Activated T-helper 1 cell treated with anti-CD3 and anti-CD28 coated beads, Interleukin-12 subunit alpha, Interleukin-12 subunit beta, Interleukin-2, Interleukin-4 antibody, amounts not matched to agents 30 ng/mL and 10 ng/mL and 1 ng/mL, durations not matched to agents 14 hours and 24 hours and 36 hours (primary cell): ENCODE results near the gene TMC2. TPM values are rescaled to one million over a fixed set of nuclear protein-coding genes. Genes with fewer than 3 reads are reported as not detected.
A peak's percentile ranks its signal among the peaks of the same experiment; 100 is the strongest.
"Not testable (repeated sequence)": the region's sequence is repeated elsewhere in the genome, so short reads cannot be mapped to it uniquely, and the experiment has no call there.

Experiments
- DNase-seq: peaks from one replicate; pipeline ENCODE4 v3.0.0; 2021; ENCODE audit warnings: low spot score
- H3K27ac Mint-ChIP-seq: one replicate; pipeline ENCODE4 v1.8.0; 2021; ENCODE audit warnings: mild to moderate bottlenecking, mixed read lengths
- H3K27me3 Mint-ChIP-seq: one replicate; pipeline ENCODE4 v1.8.0; 2022; ENCODE audit warnings: mild to moderate bottlenecking, moderate library complexity, mixed read lengths; ENCODE audit not compliant: insufficient read depth
- H3K36me3 Mint-ChIP-seq: one replicate; pipeline ENCODE4 v1.8.0; 2021; ENCODE audit warnings: low read depth, mixed read lengths
- H3K4me1 Mint-ChIP-seq: one replicate; pipeline ENCODE4 v1.8.0; 2021; ENCODE audit warnings: low read depth, mixed read lengths
- H3K4me3 Mint-ChIP-seq: one replicate; pipeline ENCODE4 v1.8.0; 2021; ENCODE audit warnings: mild to moderate bottlenecking, moderate library complexity, mixed read lengths
- H3K9me3 Mint-ChIP-seq: one replicate; pipeline ENCODE4 v1.8.0; 2021; ENCODE audit warnings: mixed read lengths
- intact Hi-C: fragments of 100-400 bp; cut with micrococcal nuclease; formaldehyde crosslinking; loops from one replicate; pipeline ENCODE4 v1.15.1; 2024
- total RNA-seq: library from RNA; stranded (reverse); gene quantifications from 2 replicates; pipeline ENCODE4 v1.2.3, GENCODE V29; 2022

The TMC2 gene
- total RNA-seq, 1 donor from 2014 or later, result not detected

GRCh38 chr20:2519115-2519809 is 17.1 kb upstream of the TMC2 start:
- Mint-ChIP-seq H3K36me3 (no peaks in the 10 kb centered on the region), H3K27me3 (peaks cover 12% of the 10 kb centered on the region), H3K4me3 (no peak overlapping the region), H3K27ac (no peak overlapping the region), H3K4me1 (peaks cover 16% of the 10 kb centered on the region), H3K9me3 (no peaks in the 10 kb centered on the region)
- no peak for DNase-seq
- intact Hi-C loops, result no loop called here

GRCh38 chr20:2520617-2521016 is 15.8 kb upstream of the TMC2 start:
- Mint-ChIP-seq H3K9me3 (no peaks in the 10 kb centered on the region), H3K27ac (no peak overlapping the region), H3K27me3 (peaks cover 7% of the 10 kb centered on the region), H3K4me1 (peaks cover 25% of the 10 kb centered on the region), H3K4me3 (no peak overlapping the region), H3K36me3 (no peaks in the 10 kb centered on the region)
- intact Hi-C loops, result loop anchor here (1.0 to 10.0 kb wide), 3 partner anchors 11 to 1294 kb away; no protein-coding TSS in a partner anchor
- DNase-seq, result no peak

GRCh38 chr20:2521369-2522305 is 14.7 kb upstream of the TMC2 start:
- H3K27ac Mint-ChIP-seq, result no peak overlapping the region
- H3K27me3 Mint-ChIP-seq, result peaks cover 7% of the 10 kb centered on the region
- H3K4me1 Mint-ChIP-seq, result peaks cover 26% of the 10 kb centered on the region
- peak; percentile 20 for DNase-seq
- no peak overlapping the region for H3K4me3 Mint-ChIP-seq
- no peaks in the 10 kb centered on the region for H3K36me3 Mint-ChIP-seq
- H3K9me3 Mint-ChIP-seq, result no peaks in the 10 kb centered on the region
- intact Hi-C loops, result loop anchor here (1.0 to 10.0 kb wide), 3 partner anchors 12 to 1293 kb away; no protein-coding TSS in a partner anchor

GRCh38 chr20:2522826-2523429 is 13.4 kb upstream of the TMC2 start:
- intact Hi-C loops, result loop anchor here (5.0 to 10.0 kb wide), 2 partner anchors 229 to 1292 kb away; no protein-coding TSS in a partner anchor

GRCh38 chr20:2523919-2524708 is 12.3 kb upstream of the TMC2 start:
- Mint-ChIP-seq H3K9me3 (no peaks in the 10 kb centered on the region), H3K4me3 (peak overlapping the region; percentile 85), H3K4me1 (peaks cover 26% of the 10 kb centered on the region), H3K27ac (peak overlapping the region; percentile 87), H3K27me3 (peaks cover 7% of the 10 kb centered on the region), H3K36me3 (no peaks in the 10 kb centered on the region)
- intact Hi-C loops, result loop anchor here (1.0 to 10.0 kb wide), 5 partner anchors 53 to 1291 kb away; no protein-coding TSS in a partner anchor
- DNase-seq, result peak; percentile 87

More at GRCh38 chr20:2522826-2523429, 13.4 kb upstream of the TMC2 start:
- H3K27me3 Mint-ChIP-seq, H3K36me3 Mint-ChIP-seq, DNase-seq, H3K4me3 Mint-ChIP-seq, H3K27ac Mint-ChIP-seq, H3K9me3 Mint-ChIP-seq: not testable (repeated sequence)
- H3K4me1 Mint-ChIP-seq, result peaks cover 26% of the 10 kb centered on the region

GRCh38 chr20:2524709-2525506 is 11.5 kb upstream of the TMC2 start:
- intact Hi-C loops, result loop anchor here (1.0 to 10.0 kb wide), 5 partner anchors 54 to 1290 kb away; no protein-coding TSS in a partner anchor
- peaks cover 7% of the 10 kb centered on the region for H3K27me3 Mint-ChIP-seq
- peak overlapping the region; percentile 87 for H3K27ac Mint-ChIP-seq
- H3K4me3 Mint-ChIP-seq, result peak overlapping the region; percentile 85
- peak; percentile 28 for DNase-seq
- H3K4me1 Mint-ChIP-seq, result peaks cover 26% of the 10 kb centered on the region
- no peaks in the 10 kb centered on the region for H3K36me3 Mint-ChIP-seq
- H3K9me3 Mint-ChIP-seq, result no peaks in the 10 kb centered on the region

- not testable (repeated sequence) for H3K36me3 Mint-ChIP-seq, H3K27ac Mint-ChIP-seq, H3K9me3 Mint-ChIP-seq, H3K27me3 Mint-ChIP-seq, DNase-seq
- intact Hi-C loops, result loop anchor here (10.0 kb wide), 1 partner anchor 1289 kb away; no protein-coding TSS in a partner anchor
- H3K4me1 Mint-ChIP-seq, result peaks cover 20% of the 10 kb centered on the region
- H3K4me3 Mint-ChIP-seq, result peak overlapping the region; percentile 37
Measured at GRCh38 chr20:2526218-2526583, 10.2 kb upstream of the TMC2 start.

GRCh38 chr20:2527762-2528161 is 8.6 kb upstream of the TMC2 start:
- intact Hi-C loops, result loop anchor here (10.0 kb wide), 1 partner anchor 1287 kb away; no protein-coding TSS in a partner anchor
- H3K27me3 Mint-ChIP-seq, result peaks cover 1% of the 10 kb centered on the region
- H3K9me3 Mint-ChIP-seq, result no peaks in the 10 kb centered on the region

GRCh38 chr20:2528671-2529271 is 7.6 kb upstream of the TMC2 start:
- intact Hi-C loops, result loop anchor here (10.0 kb wide), 1 partner anchor 1286 kb away; no protein-coding TSS in a partner anchor

More at GRCh38 chr20:2527762-2528161, 8.6 kb upstream of the TMC2 start:
- no peak overlapping the region for H3K27ac Mint-ChIP-seq
- H3K4me1 Mint-ChIP-seq, result peaks cover 15% of the 10 kb centered on the region
- DNase-seq, result no peak
- H3K36me3 Mint-ChIP-seq, result no peaks in the 10 kb centered on the region
- no peak overlapping the region for H3K4me3 Mint-ChIP-seq

GRCh38 chr20:2533118-2533517 is 3.3 kb upstream of the TMC2 start:
- no peaks in the 10 kb centered on the region for H3K9me3 Mint-ChIP-seq
- peaks cover 13% of the 10 kb centered on the region for H3K27me3 Mint-ChIP-seq
- no peaks in the 10 kb centered on the region for H3K36me3 Mint-ChIP-seq
- intact Hi-C loops, result no loop called here
- no peak overlapping the region for H3K4me3 Mint-ChIP-seq
- H3K27ac Mint-ChIP-seq, result no peak overlapping the region
- H3K4me1 Mint-ChIP-seq, result no peaks in the 10 kb centered on the region
- DNase-seq, result no peak

More at GRCh38 chr20:2528671-2529271, 7.6 kb upstream of the TMC2 start:
- H3K9me3 Mint-ChIP-seq, result no peaks in the 10 kb centered on the region
- H3K36me3 Mint-ChIP-seq, result no peaks in the 10 kb centered on the region
- no peak for DNase-seq
- no peak overlapping the region for H3K27ac Mint-ChIP-seq
- H3K4me1 Mint-ChIP-seq, result peaks cover 15% of the 10 kb centered on the region
- no peak overlapping the region for H3K4me3 Mint-ChIP-seq
- H3K27me3 Mint-ChIP-seq, result peaks cover 4% of the 10 kb centered on the region
